ENCODE results near the gene SLC4A8.
A peak's percentile ranks its signal among the peaks of the same experiment; 100 is the strongest.
"Not testable (repeated sequence)": the region's sequence is repeated elsewhere in the genome, so short reads cannot be mapped to it uniquely, and the experiment has no call there.

The SLC4A8 gene

GRCh38 chr12:51482929-51483697, 58.5 kb downstream of the SLC4A8 start:
- peak; percentile 36 for DNase-seq

DNA sequence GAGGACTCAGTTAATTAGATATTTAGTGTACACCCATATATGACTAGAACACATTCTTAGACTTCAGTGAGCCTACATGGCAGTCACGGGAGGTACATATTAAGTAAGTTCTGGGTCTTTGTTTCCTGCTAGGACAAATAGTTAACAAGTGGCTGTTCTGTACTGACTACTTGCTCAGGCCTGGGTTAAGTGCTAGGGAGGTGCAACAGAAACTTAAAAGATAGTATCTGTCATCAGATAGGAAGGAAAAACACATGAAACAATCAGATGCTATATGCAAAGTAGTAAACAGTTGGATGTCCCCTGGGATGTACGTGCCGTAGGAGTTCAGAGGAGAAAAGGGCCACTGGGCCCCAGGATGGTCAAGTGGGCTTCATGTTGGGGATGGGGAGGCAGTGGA, 59.5 kb downstream of the SLC4A8 start:
- DNase-seq: no peak

GRCh38 chr12:51488281-51488680, 63.6 kb downstream of the SLC4A8 start:
- no peak for DNase-seq

GRCh38 chr12:51493281-51493680, 68.7 kb downstream of the SLC4A8 start:
- no peak for DNase-seq

DNA sequence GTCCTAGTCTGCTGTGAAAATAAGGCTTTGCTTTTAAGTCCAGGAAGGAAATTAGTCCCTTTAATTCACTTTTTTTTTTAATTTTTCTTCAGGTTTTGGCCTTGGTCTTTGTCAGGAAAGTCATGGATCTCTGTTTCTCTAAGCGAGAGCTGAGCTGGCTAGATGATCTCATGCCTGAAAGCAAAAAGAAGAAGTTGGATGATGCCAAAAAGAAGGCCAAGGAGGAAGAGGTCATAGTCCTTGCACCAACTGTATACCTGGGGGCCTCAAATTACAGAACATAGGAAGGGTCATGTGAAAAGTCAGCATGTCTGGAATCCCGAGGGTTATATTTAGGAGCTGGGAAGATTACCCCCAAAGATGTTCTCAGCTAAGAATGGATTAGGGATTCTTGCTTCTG, 72.3 kb downstream of the SLC4A8 start:
- DNase-seq: no peak

GRCh38 chr12:51504851-51505250, 80.2 kb downstream of the SLC4A8 start:
- DNase-seq: no peak

DNA sequence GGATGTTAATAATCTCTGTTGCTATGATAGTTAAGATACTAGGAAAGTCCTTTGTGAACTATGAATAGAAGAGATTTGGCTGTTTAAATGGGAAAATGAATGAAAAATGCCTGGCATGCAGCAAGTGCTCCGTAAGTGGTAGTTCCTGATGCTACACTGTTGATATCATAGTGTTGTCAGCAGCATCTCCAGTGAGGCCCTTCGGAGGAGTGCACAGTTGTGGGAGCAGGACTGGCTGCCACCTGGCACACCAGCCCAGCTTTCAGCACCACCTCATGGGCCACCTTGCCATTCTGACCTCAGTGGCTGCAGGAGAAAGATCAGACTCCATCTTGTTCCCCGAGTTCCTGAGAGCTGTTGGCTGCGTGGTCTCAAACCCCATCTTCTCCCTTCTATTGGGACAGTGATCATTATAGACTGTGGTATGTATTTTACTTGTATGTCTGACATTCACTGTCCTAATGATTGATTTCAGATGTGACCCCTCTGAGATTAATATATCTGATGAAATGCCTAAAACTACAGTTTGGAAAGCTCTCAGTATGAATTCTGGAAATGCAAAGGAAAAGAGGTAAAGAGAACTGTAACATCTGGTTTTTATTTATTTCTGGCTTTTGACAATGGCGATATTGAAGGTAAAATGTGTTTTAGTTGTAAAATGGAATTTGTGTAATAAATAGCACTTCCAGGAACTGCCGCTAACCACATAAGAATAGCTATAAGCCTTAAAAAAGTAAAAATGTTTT, 80.9 kb downstream of the SLC4A8 start:
- no peak for DNase-seq

GRCh38 chr12:51507178-51507577, 82.5 kb downstream of the SLC4A8 start:
- DNase-seq: no peak

DNA sequence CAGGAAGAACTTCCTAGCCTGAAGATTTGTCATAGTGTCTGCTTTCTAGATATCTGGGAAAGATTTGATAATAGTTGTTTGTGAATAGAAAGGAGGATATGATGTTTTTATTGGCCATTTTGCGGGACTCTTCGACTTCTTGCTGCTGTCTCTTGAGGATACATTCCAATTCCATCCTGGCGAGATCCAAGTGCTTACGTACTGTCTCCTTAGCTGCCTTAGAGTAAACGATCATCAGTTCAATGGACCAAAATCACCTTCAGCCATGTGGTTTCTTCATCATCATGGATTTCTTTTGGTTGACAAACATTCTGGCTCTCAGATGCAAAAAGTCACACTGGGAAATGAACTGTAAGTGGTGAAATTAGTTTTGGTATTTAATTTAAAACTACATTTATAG, 83.7 kb downstream of the SLC4A8 start:
- no peak for DNase-seq

DNA sequence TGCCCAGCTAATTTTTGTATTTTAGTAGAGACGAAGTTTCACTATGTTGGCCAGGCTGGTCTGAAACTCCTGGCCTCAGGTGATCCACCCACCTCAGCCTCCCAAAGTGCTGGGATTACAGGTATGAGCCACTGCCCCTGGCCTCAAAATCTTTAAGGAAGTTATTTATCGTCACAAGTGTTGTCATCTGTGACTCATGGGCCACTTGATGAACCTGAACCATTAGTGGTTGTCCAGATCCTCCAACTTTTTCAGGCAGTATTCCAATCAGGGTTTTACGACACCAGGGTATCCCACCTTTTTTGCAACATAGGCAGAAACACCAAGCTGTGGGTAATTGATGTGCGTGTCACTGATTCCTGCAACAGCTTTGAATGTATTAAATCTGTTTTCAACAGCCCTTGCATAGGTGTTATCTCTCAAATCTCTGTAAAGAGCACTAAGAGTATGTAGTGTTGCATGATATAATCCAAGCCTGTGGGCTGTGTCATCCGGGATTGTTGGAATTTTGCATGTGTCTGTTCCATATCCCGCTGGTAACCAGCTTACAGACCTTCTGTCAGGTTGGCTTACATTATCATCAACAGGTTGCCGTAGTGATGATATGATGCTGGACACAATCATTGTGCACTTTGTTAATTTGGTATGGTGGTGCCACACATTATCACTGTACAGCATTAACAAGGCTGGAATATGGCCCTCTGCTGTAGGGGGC, 87.1 kb downstream of the SLC4A8 start:
- DNase-seq: no peak

GRCh38 chr12:51512438-51512837, 87.8 kb downstream of the SLC4A8 start:
- DNase-seq: no peak

- DNase-seq: not testable (repeated sequence)
Observed at GRCh38 chr12:51515037-51515436, 90.4 kb downstream of the SLC4A8 start.

DNA sequence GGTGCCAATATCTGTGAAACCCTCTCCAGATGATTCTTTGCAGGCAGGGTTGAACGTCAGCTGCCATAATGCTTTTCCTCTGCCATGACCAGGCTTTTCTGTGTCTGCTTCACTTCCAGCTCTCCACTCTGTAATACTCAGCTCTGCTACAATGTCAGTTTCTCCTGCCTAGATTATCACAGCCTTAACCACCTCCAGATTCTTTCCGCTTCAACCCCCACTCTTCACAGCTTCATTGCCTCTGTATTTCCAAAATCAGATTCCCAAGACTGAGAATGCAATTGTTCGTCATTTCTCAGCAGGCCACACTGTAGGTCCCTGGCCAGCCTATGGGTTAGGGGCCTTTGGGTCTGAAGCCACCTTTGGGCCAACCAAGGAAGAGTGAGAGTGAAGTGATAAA, 92.7 kb downstream of the SLC4A8 start:
- DNase-seq: no peak

- DNase-seq: no peak
Observed at GRCh38 chr12:51517800-51518199, 93.2 kb downstream of the SLC4A8 start.

- DNase-seq: no peak
Observed at GRCh38 chr12:51519755-51520154, 95.1 kb downstream of the SLC4A8 start.

GRCh38 chr12:51520576-51521325, 96.1 kb downstream of the SLC4A8 start:
- no peak for DNase-seq

- DNase-seq: no peak
Observed at GRCh38 chr12:51521554-51522276, 97.1 kb downstream of the SLC4A8 start.

- no peak for DNase-seq
Observed at GRCh38 chr12:51522696-51523095, 98.1 kb downstream of the SLC4A8 start.

- DNase-seq: no peak
Observed at GRCh38 chr12:51524386-51524901, 99.8 kb downstream of the SLC4A8 start.

DNA sequence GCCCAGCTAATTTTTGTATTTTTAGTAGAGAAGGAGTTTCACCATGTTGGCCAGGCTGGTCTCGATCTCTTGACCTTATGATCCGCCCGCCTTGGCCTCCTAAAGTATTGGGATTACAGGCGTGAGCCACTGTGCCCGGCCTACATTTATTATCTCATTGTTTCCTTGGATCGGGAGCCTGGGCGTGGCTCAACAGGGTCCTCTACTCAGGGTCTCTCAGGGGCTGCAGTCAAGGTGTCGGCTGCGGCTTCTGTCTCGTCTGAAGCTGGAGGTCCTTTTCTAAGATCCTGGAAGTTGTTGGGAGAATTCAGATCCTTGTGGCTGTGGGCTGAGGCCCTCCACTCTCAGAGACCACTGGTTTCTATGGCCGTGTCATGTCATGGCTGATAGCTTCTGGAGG, 100.9 kb downstream of the SLC4A8 start:
- no peak for DNase-seq

DNA sequence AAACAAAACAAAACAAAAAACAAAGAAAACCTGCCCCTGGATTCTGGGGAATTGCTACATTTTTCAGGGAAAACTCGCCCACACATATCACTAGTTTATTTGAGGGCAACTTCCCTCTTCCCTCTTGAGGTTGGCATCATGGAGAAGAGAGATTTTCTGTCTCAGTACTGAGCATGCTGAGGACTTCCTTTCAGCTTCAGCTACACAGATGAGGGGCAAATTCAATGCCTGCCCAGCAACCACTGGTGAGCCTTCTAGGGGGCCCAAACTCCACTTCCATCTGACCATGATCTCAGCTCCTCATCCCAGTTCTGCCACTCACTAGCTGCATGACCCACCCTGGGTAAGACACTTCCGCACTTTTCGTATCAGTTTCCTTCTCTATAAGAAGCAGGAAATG, 103.3 kb downstream of the SLC4A8 start:
- no peak for DNase-seq
